ENCODE measurements around the gene ETFA.

GRCh38 chr15:76312540-76313174, 1.4 kb upstream of the ETFA start:
- TF ChIP-seq POLR2A (IDR thresholded peaks at IDR 0.05) (no peak), CTCF (IDR thresholded peaks at IDR 0.05 in 4 of 5, conservative IDR thresholded peaks at IDR 0.05 in 1 of 5) (no peak)

Measured in gastrocnemius medialis (tissue), 4 donors.